HepG2 (cell line): ENCODE data around the gene INO80B. TPM values are rescaled to one million over a fixed set of nuclear protein-coding genes. Genes with fewer than 3 reads are reported as not detected.
A peak's percentile ranks its signal among the peaks of the same experiment; 100 is the strongest.

ENCODE experiments used
- EHMT2 ChIP-seq: fragments of 200-600 bp; sonication (generic); IDR thresholded peaks from 2 replicates; pipeline ENCODE4 v1.7.0; 2017; ENCODE audit warnings: antibody characterized with exemption, low read depth, low read length, borderline replicate concordance
- FOXA3 ChIP-seq: IDR thresholded peaks from 2 replicates; pipeline ENCODE4 v1.6.1; 2016; ENCODE audit warnings: missing genetic modification reagents, missing compliant biosample characterization
- KDM1A ChIP-seq: IDR thresholded peaks from 2 replicates; pipeline ENCODE4 v1.6.1; 2016; ENCODE audit warnings: missing compliant biosample characterization
- NFRKB ChIP-seq: fragments of 450-650 bp; IDR thresholded peaks from 2 replicates; pipeline ENCODE4 v1.6.1; 2017
- NR1H2 ChIP-seq: sonication (generic); formaldehyde crosslinking; IDR thresholded peaks from 2 replicates; pipeline ENCODE4 v1.8.1; 2022; ENCODE audit warnings: low read depth, missing genetic modification reagents, borderline replicate concordance
- RAD21 ChIP-seq: fragments of 450-650 bp; formaldehyde crosslinking; IDR thresholded peaks from 2 replicates; pipeline ENCODE4 v1.5.0; 2020; ENCODE audit warnings: mild to moderate bottlenecking
- XBP1 ChIP-seq: sonication (generic); formaldehyde crosslinking; IDR thresholded peaks from 2 replicates; pipeline ENCODE4 v1.5.0; 2020; ENCODE audit warnings: missing genetic modification reagents
- ZBTB42 ChIP-seq: sonication (generic); formaldehyde crosslinking; IDR thresholded peaks from 2 replicates; pipeline ENCODE4 v1.5.0; 2020; ENCODE audit warnings: mild to moderate bottlenecking, missing genetic modification reagents
- ZNF232 ChIP-seq: sonication (generic); formaldehyde crosslinking; IDR thresholded peaks from 2 replicates; pipeline ENCODE4 v1.4.0; 2020; ENCODE audit warnings: missing genetic modification reagents, borderline replicate concordance
- ZNF564 ChIP-seq: sonication (generic); formaldehyde crosslinking; IDR thresholded peaks from 2 replicates; pipeline ENCODE4 v1.8.1; 2023; ENCODE audit warnings: mild to moderate bottlenecking, missing genetic modification reagents
- ZNF891 ChIP-seq: sonication (generic); formaldehyde crosslinking; IDR thresholded peaks from 2 replicates; pipeline ENCODE4 v1.5.0; 2020; ENCODE audit warnings: mild to moderate bottlenecking, missing genetic modification reagents
- polyA plus RNA-seq, 8 experiments: library from polyadenylated mRNA; depleted of rRNA in 3 of 8; stranded (reverse) in 7 of 8; unstranded in 1 of 8; fragments of >200 nt; fragmentation: Illumina TruSeq in 4 of 8; extraction: Trizol in 4 of 8; gene quantifications; 2 replicates each; pipeline versions ENCODE4 v1.2.1 to v1.2.3, GENCODE V29; 2011 to 2016; ENCODE audit warnings: low read depth in 4 of 8, missing spikeins in 1 of 8, mixed read lengths in 1 of 8; ENCODE audit not compliant: insufficient read depth in 1 of 8
- total RNA-seq, 5 experiments: library from RNA; depleted of rRNA; stranded (reverse); fragments of >200 nt; fragmentation: Illumina TruSeq; extraction: Trizol; gene quantifications; 2 replicates each; pipeline ENCODE4 v1.2.3, GENCODE V29; 2016; ENCODE audit warnings: low read depth in 1 of 5
- TF ChIP-seq, protein P1 (sequence below): sonication (generic); formaldehyde crosslinking; IDR thresholded peaks from 2 replicates; pipeline ENCODE4 v1.4.0; 2020; ENCODE audit warnings: missing genetic modification reagents, borderline replicate concordance
- TF ChIP-seq, protein P2 (sequence below): sonication (generic); formaldehyde crosslinking; conservative IDR thresholded peaks from 2 replicates; pipeline ENCODE4 v1.4.0; 2020; ENCODE audit warnings: missing genetic modification reagents
- TF ChIP-seq, protein P3 (sequence below): sonication (generic); IDR thresholded peaks from 2 replicates; pipeline ENCODE4 v1.6.1; 2016; ENCODE audit warnings: low read depth, borderline replicate concordance
- TF ChIP-seq, protein P4 (sequence below): sonication (generic); formaldehyde crosslinking; IDR thresholded peaks from 2 replicates; pipeline ENCODE4 v1.4.0; 2020; ENCODE audit warnings: missing genetic modification reagents
- TF ChIP-seq, protein P5 (sequence below): IDR thresholded peaks from 2 replicates; pipeline ENCODE4 v1.6.1; 2012; ENCODE audit warnings: low read depth, low read length, improper control_type of control experiment
- TF ChIP-seq, protein P6 (sequence below): sonication (generic); formaldehyde crosslinking; IDR thresholded peaks from 2 replicates; pipeline ENCODE4 v1.5.1; 2020; ENCODE audit warnings: mild to moderate bottlenecking, missing genetic modification reagents

INO80B gene
- total and polyA plus RNA-seq, 2 of the 13 experiments (the other 11 are each of a cell fraction or from before 2014, with no cell fraction given) = 6.2 to 14.5 TPM

DNA sequence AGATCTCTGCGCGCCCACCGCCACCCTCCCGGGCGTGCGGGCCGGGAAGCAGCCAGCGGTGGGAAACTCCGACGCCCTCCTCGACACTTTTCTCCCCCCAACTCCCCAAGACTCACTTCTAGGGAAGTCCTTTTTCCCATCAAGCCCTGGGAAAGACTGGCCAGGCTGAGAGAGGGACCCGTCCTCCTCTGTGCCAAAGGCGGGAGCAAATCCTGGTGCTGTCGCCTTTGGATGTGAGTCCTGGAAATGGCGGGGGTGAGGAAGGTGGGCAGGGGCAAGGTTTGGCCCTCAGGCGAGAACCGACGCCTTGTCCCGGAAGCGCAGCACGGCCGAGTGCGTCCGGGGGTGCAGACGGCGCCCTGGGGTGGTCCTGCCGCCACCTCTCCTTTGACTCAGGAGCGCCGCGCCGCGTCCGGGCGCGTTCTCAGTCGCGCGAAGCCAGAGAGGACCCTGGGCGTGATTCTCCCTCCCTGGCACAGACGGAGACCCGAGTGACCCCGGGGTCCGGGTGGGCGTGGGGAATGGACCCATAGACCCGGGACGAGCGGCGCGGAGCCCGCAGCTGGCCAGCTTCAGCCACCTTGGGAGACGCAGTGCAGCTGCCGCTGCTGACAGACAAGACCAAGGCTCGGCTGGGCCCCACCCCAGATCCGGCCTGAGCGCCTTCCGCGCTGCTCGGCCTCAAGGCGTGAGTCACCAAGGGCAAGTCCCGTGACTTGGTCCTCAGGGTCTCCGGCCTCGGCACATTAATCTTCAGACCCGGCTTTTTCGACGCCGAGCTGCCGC is 48.0 kb downstream of the INO80B start (continued):
- TF ChIP-seq, protein P1, sequence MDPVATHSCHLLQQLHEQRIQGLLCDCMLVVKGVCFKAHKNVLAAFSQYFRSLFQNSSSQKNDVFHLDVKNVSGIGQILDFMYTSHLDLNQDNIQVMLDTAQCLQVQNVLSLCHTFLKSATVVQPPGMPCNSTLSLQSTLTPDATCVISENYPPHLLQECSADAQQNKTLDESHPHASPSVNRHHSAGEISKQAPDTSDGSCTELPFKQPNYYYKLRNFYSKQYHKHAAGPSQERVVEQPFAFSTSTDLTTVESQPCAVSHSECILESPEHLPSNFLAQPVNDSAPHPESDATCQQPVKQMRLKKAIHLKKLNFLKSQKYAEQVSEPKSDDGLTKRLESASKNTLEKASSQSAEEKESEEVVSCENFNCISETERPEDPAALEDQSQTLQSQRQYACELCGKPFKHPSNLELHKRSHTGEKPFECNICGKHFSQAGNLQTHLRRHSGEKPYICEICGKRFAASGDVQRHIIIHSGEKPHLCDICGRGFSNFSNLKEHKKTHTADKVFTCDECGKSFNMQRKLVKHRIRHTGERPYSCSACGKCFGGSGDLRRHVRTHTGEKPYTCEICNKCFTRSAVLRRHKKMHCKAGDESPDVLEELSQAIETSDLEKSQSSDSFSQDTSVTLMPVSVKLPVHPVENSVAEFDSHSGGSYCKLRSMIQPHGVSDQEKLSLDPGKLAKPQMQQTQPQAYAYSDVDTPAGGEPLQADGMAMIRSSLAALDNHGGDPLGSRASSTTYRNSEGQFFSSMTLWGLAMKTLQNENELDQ = no peak
- TF ChIP-seq, protein P2, sequence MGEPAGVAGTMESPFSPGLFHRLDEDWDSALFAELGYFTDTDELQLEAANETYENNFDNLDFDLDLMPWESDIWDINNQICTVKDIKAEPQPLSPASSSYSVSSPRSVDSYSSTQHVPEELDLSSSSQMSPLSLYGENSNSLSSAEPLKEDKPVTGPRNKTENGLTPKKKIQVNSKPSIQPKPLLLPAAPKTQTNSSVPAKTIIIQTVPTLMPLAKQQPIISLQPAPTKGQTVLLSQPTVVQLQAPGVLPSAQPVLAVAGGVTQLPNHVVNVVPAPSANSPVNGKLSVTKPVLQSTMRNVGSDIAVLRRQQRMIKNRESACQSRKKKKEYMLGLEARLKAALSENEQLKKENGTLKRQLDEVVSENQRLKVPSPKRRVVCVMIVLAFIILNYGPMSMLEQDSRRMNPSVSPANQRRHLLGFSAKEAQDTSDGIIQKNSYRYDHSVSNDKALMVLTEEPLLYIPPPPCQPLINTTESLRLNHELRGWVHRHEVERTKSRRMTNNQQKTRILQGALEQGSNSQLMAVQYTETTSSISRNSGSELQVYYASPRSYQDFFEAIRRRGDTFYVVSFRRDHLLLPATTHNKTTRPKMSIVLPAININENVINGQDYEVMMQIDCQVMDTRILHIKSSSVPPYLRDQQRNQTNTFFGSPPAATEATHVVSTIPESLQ (CRISPR knock-in tag) = no peak
- TF ChIP-seq RAD21 (CRISPR knock-in tag) (peak; percentile 95), NFRKB (no peak), ZNF891 (CRISPR knock-in tag) (peak; percentile 70; the same call in 1 of the 2 replicates), FOXA3 (CRISPR knock-in tag) (no peak; the same call in 1 of the 2 replicates), ZBTB42 (CRISPR knock-in tag) (no peak), NR1H2 (CRISPR knock-in tag) (peak; percentile 63), XBP1 (CRISPR knock-in tag) (no peak), ZNF232 (0 out of 2 replicates have a peak, but pooled peaks have one; percentile 14), ZNF564 (CRISPR knock-in tag) (peak; percentile 78), KDM1A (CRISPR knock-in tag) (no peak), EHMT2 (no peak)
- TF ChIP-seq, protein P3, sequence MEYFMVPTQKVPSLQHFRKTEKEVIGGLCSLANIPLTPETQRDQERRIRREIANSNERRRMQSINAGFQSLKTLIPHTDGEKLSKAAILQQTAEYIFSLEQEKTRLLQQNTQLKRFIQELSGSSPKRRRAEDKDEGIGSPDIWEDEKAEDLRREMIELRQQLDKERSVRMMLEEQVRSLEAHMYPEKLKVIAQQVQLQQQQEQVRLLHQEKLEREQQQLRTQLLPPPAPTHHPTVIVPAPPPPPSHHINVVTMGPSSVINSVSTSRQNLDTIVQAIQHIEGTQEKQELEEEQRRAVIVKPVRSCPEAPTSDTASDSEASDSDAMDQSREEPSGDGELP = no peak; the same call in 1 of the 2 replicates
- TF ChIP-seq, protein P4, sequence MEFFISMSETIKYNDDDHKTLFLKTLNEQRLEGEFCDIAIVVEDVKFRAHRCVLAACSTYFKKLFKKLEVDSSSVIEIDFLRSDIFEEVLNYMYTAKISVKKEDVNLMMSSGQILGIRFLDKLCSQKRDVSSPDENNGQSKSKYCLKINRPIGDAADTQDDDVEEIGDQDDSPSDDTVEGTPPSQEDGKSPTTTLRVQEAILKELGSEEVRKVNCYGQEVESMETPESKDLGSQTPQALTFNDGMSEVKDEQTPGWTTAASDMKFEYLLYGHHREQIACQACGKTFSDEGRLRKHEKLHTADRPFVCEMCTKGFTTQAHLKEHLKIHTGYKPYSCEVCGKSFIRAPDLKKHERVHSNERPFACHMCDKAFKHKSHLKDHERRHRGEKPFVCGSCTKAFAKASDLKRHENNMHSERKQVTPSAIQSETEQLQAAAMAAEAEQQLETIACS = no peak; the same call in 1 of the 2 replicates
- TF ChIP-seq, protein P5, sequence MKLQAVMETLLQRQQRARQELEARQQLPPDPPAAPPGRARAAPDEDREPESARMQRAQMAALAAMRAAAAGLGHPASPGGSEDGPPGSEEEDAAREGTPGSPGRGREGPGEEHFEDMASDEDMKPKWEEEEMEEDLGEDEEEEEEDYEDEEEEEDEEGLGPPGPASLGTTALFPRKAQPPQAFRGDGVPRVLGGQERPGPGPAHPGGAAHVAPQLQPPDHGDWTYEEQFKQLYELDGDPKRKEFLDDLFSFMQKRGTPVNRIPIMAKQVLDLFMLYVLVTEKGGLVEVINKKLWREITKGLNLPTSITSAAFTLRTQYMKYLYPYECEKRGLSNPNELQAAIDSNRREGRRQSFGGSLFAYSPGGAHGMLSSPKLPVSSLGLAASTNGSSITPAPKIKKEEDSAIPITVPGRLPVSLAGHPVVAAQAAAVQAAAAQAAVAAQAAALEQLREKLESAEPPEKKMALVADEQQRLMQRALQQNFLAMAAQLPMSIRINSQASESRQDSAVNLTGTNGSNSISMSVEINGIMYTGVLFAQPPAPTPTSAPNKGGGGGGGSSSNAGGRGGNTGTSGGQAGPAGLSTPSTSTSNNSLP = no peak
- TF ChIP-seq, protein P6, sequence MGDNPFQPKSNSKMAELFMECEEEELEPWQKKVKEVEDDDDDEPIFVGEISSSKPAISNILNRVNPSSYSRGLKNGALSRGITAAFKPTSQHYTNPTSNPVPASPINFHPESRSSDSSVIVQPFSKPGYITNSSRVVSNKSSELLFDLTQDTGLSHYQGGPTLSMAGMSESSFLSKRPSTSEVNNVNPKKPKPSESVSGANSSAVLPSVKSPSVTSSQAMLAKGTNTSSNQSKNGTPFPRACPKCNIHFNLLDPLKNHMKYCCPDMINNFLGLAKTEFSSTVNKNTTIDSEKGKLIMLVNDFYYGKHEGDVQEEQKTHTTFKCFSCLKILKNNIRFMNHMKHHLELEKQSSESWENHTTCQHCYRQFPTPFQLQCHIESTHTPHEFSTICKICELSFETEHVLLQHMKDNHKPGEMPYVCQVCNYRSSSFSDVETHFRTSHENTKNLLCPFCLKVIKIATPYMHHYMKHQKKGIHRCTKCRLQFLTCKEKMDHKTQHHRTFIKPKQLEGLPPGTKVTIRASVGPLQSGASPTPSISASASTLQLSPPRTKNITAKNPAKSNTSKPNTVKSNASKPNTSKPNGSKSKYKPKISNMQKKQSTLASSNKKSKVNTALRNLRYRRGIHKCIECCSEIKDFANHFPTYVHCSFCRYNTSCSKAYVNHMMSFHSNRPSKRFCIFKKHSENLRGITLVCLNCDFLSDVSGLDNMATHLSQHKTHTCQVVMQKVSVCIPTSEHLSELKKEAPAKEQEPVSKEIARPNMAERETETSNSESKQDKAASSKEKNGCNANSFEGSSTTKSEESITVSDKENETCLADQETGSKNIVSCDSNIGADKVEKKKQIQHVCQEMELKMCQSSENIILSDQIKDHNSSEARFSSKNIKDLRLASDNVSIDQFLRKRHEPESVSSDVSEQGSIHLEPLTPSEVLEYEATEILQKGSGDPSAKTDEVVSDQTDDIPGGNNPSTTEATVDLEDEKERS (CRISPR knock-in tag) = peak; percentile 79; the same call in 1 of the 2 replicates
